ENCODE measurements around the gene TSGA10IP.

TSGA10IP gene

GRCh38 chr11:66008095-66008467, 62.8 kb downstream of the TSGA10IP start:
- DNase-seq (ENCODE audit: low read depth), result no peak

GRCh38 chr11:66008468-66009101, 63.3 kb downstream of the TSGA10IP start:
- DNase-seq (ENCODE audit: low read depth), result no peak

All from EH (cell line).